Stimulated activated CD4-positive, alpha-beta T cell treated with anti-CD3 and anti-CD28 coated beads, Interleukin-1b, Interleukin-23, amount 100 ng/mL, for 4 hours (primary cell): ENCODE results near the gene ELN.
A peak's percentile ranks its signal among the peaks of the same experiment; 100 is the strongest.

ENCODE experiments used
- DNase-seq, 2 donors: peaks; one replicate each; pipeline ENCODE4 v3.0.0-alpha.2; 2020; ENCODE audit warnings: low read depth in 2 of 2

Gene ELN

DNA sequence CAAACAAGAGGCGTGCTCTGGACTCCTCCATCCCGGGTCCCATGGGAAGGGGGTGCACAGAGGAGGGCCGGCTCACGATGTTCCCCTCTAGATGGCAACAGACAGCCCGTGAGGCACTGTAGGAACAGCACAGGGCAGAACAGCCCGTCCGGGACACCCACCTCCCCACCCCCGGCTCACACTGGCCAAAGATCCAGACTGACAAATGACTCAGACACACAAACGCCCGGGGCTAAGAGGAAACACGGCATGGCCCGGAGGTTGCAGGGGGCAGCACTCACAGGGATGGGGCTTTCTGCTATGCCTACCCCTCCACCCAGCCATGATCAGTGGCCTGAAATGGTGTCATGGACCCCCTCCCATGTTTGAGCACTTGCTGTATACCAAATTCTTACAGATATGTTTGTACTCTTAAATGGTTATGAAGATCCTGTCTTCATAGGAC is 4.9 kb upstream of the ELN start:
- DNase-seq, result no peak

DNA sequence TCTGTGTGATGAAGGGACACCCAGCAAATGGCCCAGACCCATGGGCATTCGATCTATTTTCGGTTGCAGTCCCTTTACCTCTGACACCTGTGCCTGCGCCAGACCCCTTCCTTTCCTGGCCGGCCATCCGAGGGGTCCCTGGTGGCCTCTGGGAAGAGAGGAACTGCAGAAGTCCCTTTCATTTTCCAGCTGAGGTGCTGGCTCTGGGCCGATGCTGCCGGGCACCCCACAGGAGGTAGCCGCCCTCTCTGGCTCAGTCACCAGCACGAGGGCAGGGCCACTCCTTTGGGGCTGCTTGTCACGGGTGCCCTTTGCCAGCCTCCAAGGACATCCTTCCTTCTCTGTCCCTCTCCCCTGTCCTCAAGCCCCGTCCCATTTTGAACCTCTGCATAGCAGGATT is 4.2 kb upstream of the ELN start:
- no peak for DNase-seq

- DNase-seq, result no peak
These were observed 2.8 kb upstream of the ELN start for GRCh38 chr7:74025146-74025545.

DNA sequence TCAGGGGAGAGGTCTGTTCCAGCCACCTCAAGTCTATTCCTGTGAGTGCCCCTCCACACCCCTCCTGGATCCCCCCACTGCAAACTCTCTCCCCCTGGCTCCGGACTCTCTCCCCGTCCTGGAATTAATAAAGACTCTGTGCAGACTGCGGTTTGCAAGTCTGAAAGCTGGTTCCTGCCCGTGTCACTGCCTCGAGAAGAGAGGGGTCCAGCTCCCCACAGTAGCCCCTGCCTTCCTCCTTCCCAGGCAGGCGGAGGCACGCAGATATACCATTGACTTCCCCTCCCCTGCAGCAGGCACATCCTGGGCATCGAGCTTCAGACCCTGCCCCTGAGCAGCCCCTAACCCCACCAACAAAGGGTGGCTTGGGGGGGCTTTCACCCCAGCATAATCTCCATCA is 2.2 kb upstream of the ELN start:
- DNase-seq, result no peak

DNA sequence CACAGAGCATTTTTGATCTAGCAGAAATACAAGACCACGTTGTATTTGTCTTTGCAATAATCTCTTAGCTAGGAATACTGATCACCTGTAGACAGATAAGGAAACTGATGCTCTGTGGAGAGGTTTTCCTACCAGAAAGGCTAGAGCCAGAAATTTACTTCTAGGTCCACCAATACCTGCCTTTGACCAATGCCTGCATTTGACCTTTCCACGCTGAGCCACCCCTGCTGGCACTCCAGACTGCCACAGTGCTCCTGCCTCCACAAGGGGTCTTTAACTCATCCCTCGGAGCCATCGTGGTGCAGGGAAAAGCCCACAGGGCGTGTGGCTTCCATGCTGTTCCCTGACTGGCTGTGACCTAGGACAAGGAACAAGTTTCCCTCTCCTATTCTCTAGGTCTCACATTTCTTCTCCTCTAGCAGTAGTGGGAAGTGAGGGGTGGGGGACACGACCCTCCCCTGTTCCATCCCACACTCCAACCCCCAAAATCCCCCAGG is 1.5 kb upstream of the ELN start:
- DNase-seq, result no peak

DNA sequence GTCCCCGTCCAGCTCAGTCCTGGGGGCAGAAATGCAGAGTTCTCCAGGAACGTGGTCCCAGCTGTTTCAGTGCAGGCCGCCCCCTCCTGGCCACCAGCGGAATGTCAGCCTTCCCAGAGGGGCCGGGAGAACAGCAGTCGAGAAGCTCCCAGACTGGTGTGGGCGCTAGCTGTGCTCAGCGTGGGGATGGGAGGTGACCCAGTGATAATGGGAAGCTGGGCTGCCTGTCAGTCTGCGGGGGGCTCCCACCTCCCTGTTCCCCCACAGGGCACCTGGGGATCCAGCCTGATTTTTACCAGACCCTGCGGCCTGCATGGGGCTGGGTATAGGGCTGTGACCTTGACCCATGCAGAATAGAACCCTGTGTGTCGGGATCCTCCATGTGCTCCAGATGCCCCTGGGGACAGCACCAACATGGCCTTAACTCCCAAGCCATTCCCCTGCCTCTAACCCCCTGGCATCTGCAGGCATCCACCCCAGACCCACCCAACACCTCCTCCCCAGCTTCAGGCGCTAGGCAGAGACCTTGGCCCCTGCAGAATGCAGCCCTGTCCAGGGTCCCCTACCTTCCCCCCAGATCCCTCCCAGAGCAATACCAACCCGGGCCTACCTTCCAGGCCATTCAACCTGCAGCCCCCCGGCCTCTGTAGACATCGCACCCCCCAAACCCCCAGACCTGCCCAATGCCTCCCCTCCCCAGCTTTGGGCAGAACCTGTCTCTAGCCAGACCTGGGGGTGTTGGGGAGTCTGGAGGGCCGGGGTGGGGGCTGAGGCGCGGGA is 880 bp upstream of the ELN start:
- peak; percentile 30 to 56 for DNase-seq

DNA sequence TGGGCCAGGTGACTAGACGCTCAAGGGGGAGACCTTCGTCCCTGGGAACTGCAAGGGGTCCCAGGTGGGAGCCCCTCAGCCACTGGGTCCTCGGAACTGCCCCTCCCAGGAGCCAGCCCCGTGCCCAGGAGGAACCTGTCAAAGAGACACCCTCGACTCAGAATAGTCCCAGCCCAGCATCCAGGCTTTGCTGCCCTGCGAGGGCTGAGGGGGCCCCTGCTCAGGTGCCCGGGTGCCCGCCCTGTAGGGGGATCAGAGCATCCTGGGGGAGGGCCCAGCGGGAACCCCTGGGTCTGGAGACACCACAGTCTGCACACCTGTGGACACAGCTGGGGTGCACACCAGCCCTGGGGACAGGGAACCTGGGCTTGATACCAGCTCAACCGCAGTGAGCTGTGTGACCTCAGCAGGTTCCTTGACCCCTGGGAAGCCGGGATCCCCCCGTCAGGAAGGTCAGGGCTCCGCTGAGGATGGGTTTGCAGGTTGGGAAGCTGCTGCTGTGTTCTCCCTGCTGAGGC is 407 bp downstream of the ELN start:
- DNase-seq, result no peak

DNA sequence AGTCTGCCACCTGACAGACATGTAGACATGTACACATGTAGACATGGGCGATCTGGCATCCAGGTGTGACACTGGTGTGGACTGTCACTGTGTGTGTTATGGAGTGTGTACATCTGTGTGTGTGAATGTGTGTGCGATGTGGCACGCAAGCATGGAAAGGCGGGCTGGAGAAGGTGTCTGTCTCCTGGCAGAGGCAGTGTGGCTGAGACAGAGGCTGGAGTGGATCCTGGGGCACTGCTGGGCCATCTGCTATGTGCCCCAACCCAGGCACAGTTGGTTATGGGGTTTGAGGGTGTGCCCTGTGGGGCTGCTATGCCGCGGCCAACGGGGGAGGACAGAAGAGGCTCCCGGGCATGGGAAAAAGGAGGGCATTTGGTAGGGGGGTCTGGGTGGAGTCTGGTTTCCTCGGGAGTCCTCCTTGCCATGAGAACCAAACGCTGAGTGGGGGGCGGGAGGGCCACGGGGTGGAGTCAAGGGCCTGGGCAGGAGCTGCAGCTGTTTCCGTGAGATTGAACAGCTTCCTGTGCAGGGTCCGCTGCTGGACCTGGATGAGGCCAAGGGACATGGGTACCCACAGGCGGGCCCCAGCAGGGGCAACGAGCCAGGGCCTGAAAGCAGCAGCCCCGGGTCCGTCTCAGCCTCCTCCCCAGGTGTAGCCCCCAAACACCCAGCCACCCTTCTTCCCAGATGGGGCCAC is 1.3 kb downstream of the ELN start:
- no peak for DNase-seq

DNA sequence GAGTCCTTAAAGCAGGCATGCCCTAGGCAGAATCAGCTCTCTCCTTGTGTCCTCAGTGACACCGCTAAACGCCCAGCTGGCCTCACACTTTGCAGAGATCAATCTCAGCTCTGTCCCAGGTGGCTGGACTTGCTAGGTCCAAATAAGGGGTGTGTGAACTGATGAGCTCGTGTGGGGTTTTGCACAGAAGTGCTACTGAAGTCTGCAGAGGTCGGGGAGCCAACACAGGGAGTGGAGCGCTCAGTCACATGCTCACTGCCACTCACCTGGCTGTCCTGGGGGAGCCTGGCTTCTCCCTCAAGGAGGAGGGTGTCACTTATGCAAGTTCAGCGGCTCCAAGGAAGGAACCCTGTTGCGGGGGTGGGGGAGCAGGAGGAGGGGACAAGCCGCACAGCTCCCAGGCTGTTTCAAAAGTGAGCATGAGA is 2.0 kb downstream of the ELN start:
- DNase-seq, result no peak

DNA sequence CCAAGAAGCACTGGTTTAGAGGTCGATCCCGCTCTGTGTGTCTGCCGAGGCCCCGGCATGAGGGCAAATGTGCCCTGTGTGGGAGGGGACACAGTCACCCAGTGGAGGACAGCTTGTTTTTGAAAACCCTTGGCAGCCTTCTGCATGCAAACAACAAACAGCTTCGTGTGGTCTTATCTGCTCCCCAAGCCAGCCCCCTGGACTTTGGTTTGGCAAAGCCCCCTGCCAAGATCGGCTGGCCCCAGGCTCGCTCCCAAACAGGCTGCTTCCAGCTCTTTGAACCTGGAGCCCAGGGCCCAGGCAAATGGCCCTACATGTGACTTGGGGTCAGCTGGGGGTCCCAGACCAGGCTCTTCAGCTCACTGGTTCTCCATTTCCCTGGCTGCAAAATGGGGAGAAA is 2.9 kb downstream of the ELN start:
- DNase-seq, result no peak

DNA sequence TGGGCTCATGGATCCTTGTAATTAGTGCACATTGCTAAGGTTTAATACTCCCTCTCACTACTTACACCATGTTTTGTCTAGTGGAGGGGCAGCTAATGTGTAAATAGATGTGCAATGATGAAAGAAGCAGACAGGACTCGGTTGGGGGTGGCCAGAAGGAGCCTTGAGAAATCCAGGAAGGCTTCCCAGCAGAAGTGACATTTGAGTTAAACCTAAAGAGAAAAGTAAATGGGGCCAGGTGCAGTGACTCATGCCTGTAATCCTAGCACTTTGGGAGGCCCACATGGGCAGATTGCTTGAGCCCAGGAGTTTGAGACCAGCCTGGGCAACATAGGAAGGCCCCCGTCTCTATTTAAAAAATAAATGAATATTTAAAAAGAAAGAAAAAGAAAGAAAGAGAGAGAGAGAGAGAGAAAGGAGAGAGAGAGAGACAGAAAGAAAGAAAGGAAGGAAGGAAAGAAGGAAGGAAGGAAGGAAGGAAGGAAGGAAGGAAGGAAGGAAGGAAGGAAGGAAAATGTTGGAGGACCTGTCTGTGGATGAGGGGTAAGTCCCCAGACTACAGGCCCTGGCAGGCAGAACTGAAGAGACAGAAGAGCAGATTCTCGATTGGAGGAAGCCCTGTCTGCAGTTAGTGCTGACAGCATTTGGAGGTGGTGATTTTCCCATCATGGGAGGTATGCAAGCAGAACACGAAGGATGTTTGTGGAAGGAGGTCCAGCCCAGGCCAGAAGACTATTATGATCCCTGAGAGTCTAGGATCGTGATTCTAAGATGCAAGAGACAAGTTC is 3.6 kb downstream of the ELN start:
- DNase-seq, result no peak

GRCh38 chr7:74032191-74032490 is 4.2 kb downstream of the ELN start:
- no peak for DNase-seq

GRCh38 chr7:74032624-74033371 is 4.8 kb downstream of the ELN start:
- DNase-seq, result no peak

DNA sequence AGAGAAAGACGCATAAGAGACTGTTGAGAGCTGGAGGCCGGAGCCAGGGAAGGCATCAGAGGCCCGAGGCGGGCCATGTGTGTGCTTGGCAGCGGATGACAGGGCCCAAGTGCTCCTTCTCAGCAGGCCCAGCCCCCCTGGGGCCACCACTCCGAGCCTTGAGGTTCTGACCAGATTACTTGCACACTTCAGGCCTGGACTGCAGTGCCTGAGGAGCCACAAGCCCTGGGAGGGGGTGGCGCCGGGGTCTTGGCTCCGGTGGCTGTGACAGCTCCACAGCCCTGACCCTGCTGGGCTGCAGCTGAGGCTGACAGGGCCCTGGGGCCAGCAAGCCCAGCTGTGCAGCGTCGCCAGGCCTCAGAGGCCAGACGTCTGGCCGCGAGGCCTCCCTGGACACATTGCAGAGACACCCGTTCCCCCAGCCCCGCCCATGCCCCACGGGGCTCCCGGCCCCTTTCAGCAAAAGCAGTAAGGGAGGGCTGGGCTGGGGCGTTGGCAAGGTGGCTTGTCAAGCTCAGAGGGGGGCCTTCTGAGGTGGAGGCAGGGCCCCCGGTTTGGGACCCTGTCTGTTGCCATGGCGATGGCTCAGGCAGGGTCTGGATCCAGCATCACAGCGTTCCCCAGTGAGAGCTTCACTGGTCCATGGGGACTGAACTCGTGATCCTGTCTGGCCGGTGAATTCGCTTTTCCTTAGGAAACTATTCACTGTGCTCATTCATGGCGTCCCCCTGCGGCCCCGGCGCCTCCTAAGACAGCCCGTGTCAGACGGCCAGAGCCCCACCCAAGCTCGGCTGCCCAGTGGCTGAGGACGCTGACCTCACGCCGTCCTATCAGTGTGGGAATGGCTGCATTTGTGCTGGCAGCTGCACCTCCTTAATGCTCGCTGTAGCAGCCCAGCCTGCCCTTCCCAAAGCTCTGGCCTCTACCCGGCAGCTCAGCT is 5.7 kb downstream of the ELN start:
- no peak for DNase-seq

DNA sequence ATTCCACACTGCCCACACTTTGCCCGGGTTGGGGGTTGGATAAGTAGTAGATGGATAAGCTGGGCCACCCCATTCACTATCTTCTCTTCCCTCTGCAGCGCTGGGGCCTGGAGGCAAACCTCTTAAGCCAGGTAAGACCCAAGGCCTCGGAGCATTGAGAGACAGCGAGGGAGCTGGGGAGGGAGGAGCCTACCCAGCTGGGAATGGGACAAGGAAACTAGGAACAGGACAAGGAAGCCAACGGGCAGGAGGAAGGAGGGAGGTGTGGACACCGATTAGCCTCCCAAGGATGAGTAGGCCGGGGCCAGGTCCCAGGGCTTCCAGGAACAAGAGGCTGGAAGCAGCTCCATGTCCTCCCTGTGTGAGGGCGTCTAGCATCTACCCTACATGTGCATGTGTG is 9.6 kb downstream of the ELN start:
- DNase-seq, result no peak

DNA sequence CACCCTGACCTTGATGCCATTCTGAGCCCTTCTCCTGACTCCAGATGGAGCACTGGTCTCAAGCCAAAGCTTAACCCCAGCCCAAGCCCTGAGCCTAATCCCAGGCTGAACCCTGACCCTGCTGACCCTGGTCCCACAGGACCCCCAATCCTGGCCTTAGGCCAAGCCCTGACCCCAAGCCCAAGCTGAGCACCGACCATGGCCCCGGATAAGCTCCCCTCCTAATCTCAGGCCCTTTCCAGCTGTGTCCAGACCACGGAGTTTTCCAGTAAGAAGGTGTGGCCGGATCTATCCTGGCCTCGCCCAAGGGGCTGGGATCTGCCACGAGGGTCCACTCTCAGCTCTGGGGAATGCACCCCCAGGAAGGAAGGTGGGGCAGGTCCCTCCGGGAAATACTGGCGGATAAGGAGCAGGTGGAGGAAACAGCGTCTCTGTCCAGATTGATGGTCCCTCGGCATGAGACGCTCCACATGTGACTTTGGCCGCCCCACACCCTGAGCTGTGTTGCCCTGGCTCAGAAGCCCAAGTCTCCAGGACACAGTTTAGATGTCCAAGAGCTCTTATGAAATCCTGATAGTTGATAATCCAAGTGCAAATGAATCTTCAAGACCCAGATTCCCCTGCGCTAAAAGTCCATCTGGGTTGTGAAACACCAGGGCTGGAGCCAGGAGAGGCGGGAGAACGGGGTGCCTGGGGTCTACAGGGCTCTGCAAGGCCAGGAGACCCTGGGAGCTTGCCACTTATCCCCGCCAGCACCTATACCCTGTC is 10.4 kb downstream of the ELN start:
- DNase-seq, result no peak

DNA sequence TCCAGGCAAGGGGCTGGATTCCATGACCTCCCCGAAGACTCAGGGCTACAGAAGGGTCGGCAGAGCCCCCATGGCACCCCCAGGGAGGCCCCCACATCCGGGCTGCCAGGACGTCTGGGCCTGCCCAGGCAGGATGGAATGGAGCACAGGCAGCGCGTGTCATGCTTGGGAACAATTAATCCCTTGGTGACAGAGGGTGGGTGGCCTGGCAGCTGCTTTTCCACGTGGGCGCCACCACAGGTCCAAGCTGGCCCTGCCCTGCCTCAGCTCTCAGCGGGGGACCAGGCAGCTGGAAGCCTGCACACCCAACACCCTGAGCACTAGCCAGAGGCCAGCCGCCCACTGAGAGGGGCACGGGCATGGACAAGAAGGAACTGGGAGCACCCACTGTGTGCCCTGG is 11.4 kb downstream of the ELN start:
- no peak for DNase-seq

GRCh38 chr7:74040101-74040790 is 12.3 kb downstream of the ELN start:
- no peak for DNase-seq
